OCI-LY1 (cell line): Measurements from ENCODE around the gene KCNJ12.

Source experiments
- H2AFZ ChIP-seq: fragments of 200-600 bp; sonication (generic), shearing (Covaris generic); 2 replicates; pipeline ENCODE4 v1.6.0; 2014; ENCODE audit warnings: antibody characterized with exemption, mild to moderate bottlenecking, low read length
- H3F3A ChIP-seq: fragments of 200-600 bp; sonication (generic), shearing (Covaris generic); 2 replicates; pipeline ENCODE4 v1.6.0; 2014; ENCODE audit warnings: mild to moderate bottlenecking, antibody characterized with exemption, low read length, moderate library complexity; ENCODE audit not compliant: insufficient read depth
- H3K27ac ChIP-seq: fragments of 200-600 bp; sonication (generic); 2 replicates; pipeline ENCODE4 v1.5.1; 2014; ENCODE audit warnings: low read length, mixed run types, mild to moderate bottlenecking, low read depth; ENCODE audit not compliant: poor library complexity, severe bottlenecking
- H3K27me3 ChIP-seq: fragments of 200-600 bp; sonication (generic); 2 replicates; pipeline ENCODE4 v1.6.0; 2014; ENCODE audit warnings: antibody characterized with exemption, mild to moderate bottlenecking, low read length, moderate library complexity; ENCODE audit not compliant: insufficient read depth
- H3K36me3 ChIP-seq: fragments of 200-600 bp; sonication (generic); 2 replicates; pipeline ENCODE4 v1.6.1; 2014; ENCODE audit warnings: mild to moderate bottlenecking, antibody characterized with exemption, low read length, moderate library complexity, mixed read lengths; ENCODE audit not compliant: insufficient read depth
- H3K4me1 ChIP-seq: fragments of 200-600 bp; sonication (generic); 2 replicates; pipeline ENCODE4 v1.5.1; 2014; ENCODE audit warnings: mild to moderate bottlenecking, low read length, moderate library complexity; ENCODE audit not compliant: insufficient read depth, severe bottlenecking
- H3K4me2 ChIP-seq: fragments of 200-600 bp; sonication (generic), shearing (Covaris generic); 2 replicates; pipeline ENCODE4 v1.6.1; 2014; ENCODE audit warnings: low read length
- H3K4me3 ChIP-seq: fragments of 200-600 bp; sonication (generic); 2 replicates; pipeline ENCODE4 v1.5.1; 2014; ENCODE audit warnings: low read length, low read depth, mild to moderate bottlenecking, mixed read lengths; ENCODE audit not compliant: poor library complexity, severe bottlenecking
- H3K79me2 ChIP-seq: fragments of 200-600 bp; shearing (Covaris generic); 2 replicates; pipeline ENCODE4 v1.6.1; 2016; ENCODE audit warnings: mixed run types, low read length, mixed read lengths; ENCODE audit not compliant: insufficient read depth
- H3K9ac ChIP-seq: fragments of 200-600 bp; sonication (generic), shearing (Covaris generic); 2 replicates; pipeline ENCODE4 v1.6.1; 2014; ENCODE audit warnings: mild to moderate bottlenecking, low read length, mixed read lengths
- H3K9me2 ChIP-seq: fragments of 200-600 bp; sonication (generic), shearing (Covaris generic); 2 replicates; pipeline ENCODE4 v1.6.1; 2014; ENCODE audit warnings: low read depth, mild to moderate bottlenecking, low read length, mixed read lengths
- H3K9me3 ChIP-seq: fragments of 200-600 bp; shearing (Covaris generic); 2 replicates; pipeline ENCODE4 v1.6.1; 2014; ENCODE audit warnings: low read length, mixed read lengths
- H4K20me1 ChIP-seq: fragments of 200-600 bp; sonication (generic), shearing (Covaris generic); 2 replicates; pipeline ENCODE4 v1.6.0; 2016; ENCODE audit warnings: mild to moderate bottlenecking, low read length; ENCODE audit not compliant: insufficient read depth
- EZH2 ChIP-seq: fragments of 200-600 bp; sonication (generic), shearing (Covaris generic); IDR thresholded peaks from 2 replicates; pipeline ENCODE4 v1.8.0; 2017; ENCODE audit warnings: borderline replicate concordance, mixed run types, mild to moderate bottlenecking, antibody characterized with exemption, low read length, moderate library complexity, mixed read lengths
- TF ChIP-seq, protein P1 (sequence below): fragments of 200-600 bp; sonication (generic), shearing (Covaris generic); IDR thresholded peaks from 2 replicates; pipeline ENCODE4 v1.5.1; 2017; ENCODE audit warnings: mild to moderate bottlenecking, antibody characterized with exemption, low read length, moderate library complexity, mixed read lengths

The KCNJ12 gene

DNA sequence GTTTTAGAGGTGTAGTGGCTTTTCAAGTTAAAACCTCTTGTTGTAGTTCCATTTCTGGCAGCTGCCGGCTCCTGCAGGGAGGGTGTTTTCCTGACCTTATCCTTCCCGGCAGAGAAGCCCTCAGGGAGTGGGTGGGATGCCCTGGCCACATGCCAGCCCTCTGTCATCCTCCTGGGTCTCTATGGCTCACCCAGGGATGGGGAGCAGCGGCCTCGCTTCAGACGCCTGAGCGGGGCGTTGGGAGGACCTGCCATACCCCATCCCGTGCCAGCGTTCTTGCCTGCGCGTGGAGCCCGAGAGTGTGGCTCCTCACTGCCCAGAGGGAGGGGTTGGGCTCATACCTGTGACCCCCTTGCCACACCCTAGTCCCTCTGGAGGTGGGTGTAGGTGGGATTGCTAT, 11.9 kb downstream of the KCNJ12 start:
- no peak overlapping the region for H3K9ac ChIP-seq
- no peaks in the 10 kb centered on the region for H3K9me3 ChIP-seq
- H3K4me1 ChIP-seq: no peaks in the 10 kb centered on the region
- H3K36me3 ChIP-seq: no peaks in the 10 kb centered on the region
- H2AFZ ChIP-seq: no peak overlapping the region
- no peaks in the 10 kb centered on the region for H3K9me2 ChIP-seq
- TF ChIP-seq EZH2: no peak
- TF ChIP-seq, protein P1, sequence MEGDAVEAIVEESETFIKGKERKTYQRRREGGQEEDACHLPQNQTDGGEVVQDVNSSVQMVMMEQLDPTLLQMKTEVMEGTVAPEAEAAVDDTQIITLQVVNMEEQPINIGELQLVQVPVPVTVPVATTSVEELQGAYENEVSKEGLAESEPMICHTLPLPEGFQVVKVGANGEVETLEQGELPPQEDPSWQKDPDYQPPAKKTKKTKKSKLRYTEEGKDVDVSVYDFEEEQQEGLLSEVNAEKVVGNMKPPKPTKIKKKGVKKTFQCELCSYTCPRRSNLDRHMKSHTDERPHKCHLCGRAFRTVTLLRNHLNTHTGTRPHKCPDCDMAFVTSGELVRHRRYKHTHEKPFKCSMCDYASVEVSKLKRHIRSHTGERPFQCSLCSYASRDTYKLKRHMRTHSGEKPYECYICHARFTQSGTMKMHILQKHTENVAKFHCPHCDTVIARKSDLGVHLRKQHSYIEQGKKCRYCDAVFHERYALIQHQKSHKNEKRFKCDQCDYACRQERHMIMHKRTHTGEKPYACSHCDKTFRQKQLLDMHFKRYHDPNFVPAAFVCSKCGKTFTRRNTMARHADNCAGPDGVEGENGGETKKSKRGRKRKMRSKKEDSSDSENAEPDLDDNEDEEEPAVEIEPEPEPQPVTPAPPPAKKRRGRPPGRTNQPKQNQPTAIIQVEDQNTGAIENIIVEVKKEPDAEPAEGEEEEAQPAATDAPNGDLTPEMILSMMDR: no peak
- peaks cover 6% of the 10 kb centered on the region; the same call in 1 of the 2 replicates for H3K27me3 ChIP-seq
- H3K4me2 ChIP-seq: no peak overlapping the region
- no peaks in the 10 kb centered on the region for H4K20me1 ChIP-seq
- no peak overlapping the region for H3K27ac ChIP-seq
- no peaks in the 10 kb centered on the region for H3F3A ChIP-seq
- no peaks in the 10 kb centered on the region for H3K79me2 ChIP-seq
- no peak overlapping the region for H3K4me3 ChIP-seq

- H3K36me3 ChIP-seq: no peaks in the 10 kb centered on the region
- H3K79me2 ChIP-seq: no peaks in the 10 kb centered on the region
- H3K4me3 ChIP-seq: no peak overlapping the region
- no peaks in the 10 kb centered on the region for H3F3A ChIP-seq
- H3K4me1 ChIP-seq: no peaks in the 10 kb centered on the region
- no peak overlapping the region for H3K4me2 ChIP-seq
- no peaks in the 10 kb centered on the region for H4K20me1 ChIP-seq
- no peak overlapping the region for H2AFZ ChIP-seq
- TF ChIP-seq, protein P1: no peak
- no peak for TF ChIP-seq EZH2
- no peak overlapping the region for H3K27ac ChIP-seq
- no peak overlapping the region for H3K9ac ChIP-seq
- H3K9me2 ChIP-seq: no peaks in the 10 kb centered on the region
- no peaks in the 10 kb centered on the region for H3K9me3 ChIP-seq
- H3K27me3 ChIP-seq: peaks cover 6% of the 10 kb centered on the region; the same call in 1 of the 2 replicates
Observed at GRCh38 chr17:21388944-21389343, 12.8 kb downstream of the KCNJ12 start.

DNA sequence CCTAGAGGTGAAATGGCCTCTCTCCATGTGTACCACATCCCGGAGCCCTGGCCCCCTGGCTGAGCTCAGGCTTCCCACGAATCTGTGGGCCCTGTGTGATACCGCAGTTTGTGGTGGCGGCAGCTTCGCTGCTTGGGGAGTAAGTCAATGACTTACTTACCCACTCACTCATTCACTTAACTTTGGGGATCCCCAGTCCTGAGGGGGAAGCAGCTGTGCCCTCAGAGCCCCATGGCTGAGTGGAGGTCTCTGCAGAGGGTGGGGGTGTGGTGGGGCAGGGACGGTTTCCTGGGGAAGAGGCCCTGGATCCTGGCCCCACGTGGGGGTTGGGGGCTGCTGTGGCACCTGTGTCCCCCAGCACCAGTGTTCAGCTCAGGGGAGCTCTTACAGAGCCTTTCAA, 13.2 kb downstream of the KCNJ12 start:
- H3K36me3 ChIP-seq: no peaks in the 10 kb centered on the region
- no peaks in the 10 kb centered on the region for H4K20me1 ChIP-seq

More for the DNA sequence above, 13.2 kb downstream of the KCNJ12 start:
- Histone ChIP-seq H3K4me2 (no peak overlapping the region), H2AFZ (no peak overlapping the region), H3F3A (no peaks in the 10 kb centered on the region), H3K79me2 (no peaks in the 10 kb centered on the region), H3K27ac (no peak overlapping the region), H3K4me1 (no peaks in the 10 kb centered on the region), H3K27me3 (peaks cover 6% of the 10 kb centered on the region; the same call in 1 of the 2 replicates), H3K9ac (no peak overlapping the region), H3K9me3 (no peaks in the 10 kb centered on the region), H3K9me2 (no peaks in the 10 kb centered on the region), H3K4me3 (no peak overlapping the region)
- TF ChIP-seq, protein P1: no peak
- no peak for TF ChIP-seq EZH2
